WERI-Rb-1 (cell line): ENCODE measurements around the gene HMGB1.

Experiments used
- DNase-seq: peaks from one replicate; pipeline ENCODE4 v3.0.0-alpha.2; 2020
- H3K27ac ChIP-seq: fragments of 250-450 bp; sonication (Bioruptor Pico); 2 replicates; pipeline ENCODE4 v1.5.1; 2020; ENCODE audit warnings: mild to moderate bottlenecking, moderate library complexity
- H3K27me3 ChIP-seq: fragments of 250-450 bp; sonication (Bioruptor Pico); 2 replicates; pipeline ENCODE4 v1.5.1; 2021; ENCODE audit warnings: mild to moderate bottlenecking, low read depth, moderate library complexity; ENCODE audit not compliant: insufficient read depth, severe bottlenecking
- H3K36me3 ChIP-seq: fragments of 250-450 bp; sonication (Bioruptor Pico); 2 replicates; pipeline ENCODE4 v1.5.1; 2020; ENCODE audit warnings: mild to moderate bottlenecking, moderate library complexity
- H3K4me3 ChIP-seq: 2 replicates; pipeline ENCODE4 v1.5.1; 2011; ENCODE audit warnings: low read depth, mild to moderate bottlenecking, control low read depth, low read length
- H3K9me3 ChIP-seq: fragments of 250-450 bp; sonication (Bioruptor Pico); 2 replicates; pipeline ENCODE4 v1.5.1; 2021; ENCODE audit warnings: mild to moderate bottlenecking, moderate library complexity; ENCODE audit not compliant: severe bottlenecking
- TF ChIP-seq, protein P1 (sequence below): IDR thresholded peaks from 2 replicates; pipeline ENCODE4 v1.5.1; 2011; ENCODE audit warnings: low read depth, mild to moderate bottlenecking, control low read depth, inconsistent platforms, low read length

HMGB1 gene

DNA sequence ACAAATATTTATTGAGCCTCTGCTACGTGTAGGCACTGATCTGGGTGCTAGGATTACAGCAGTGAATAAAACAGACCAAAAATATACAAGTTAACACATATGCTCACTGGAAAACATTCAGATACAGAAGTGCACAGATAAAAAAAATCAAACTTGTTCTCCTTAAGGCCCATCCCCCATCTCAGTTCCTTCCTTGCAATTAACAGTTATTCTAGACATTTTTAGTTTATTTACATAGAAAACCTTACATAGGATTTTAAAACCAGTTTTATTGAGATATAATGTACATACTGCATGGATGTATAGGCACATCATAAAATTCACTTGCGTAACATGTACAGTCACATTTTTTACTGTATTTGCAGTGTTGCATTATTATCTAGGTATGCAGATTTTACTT lies 36.5 kb upstream of the HMGB1 start:
- Histone ChIP-seq H3K36me3 (no peaks in the 10 kb centered on the region), H3K27me3 (no peaks in the 10 kb centered on the region), H3K27ac (no peak overlapping the region), H3K9me3 (no peaks in the 10 kb centered on the region), H3K4me3 (no peak overlapping the region)
- no peak for DNase-seq
- TF ChIP-seq, protein P1, sequence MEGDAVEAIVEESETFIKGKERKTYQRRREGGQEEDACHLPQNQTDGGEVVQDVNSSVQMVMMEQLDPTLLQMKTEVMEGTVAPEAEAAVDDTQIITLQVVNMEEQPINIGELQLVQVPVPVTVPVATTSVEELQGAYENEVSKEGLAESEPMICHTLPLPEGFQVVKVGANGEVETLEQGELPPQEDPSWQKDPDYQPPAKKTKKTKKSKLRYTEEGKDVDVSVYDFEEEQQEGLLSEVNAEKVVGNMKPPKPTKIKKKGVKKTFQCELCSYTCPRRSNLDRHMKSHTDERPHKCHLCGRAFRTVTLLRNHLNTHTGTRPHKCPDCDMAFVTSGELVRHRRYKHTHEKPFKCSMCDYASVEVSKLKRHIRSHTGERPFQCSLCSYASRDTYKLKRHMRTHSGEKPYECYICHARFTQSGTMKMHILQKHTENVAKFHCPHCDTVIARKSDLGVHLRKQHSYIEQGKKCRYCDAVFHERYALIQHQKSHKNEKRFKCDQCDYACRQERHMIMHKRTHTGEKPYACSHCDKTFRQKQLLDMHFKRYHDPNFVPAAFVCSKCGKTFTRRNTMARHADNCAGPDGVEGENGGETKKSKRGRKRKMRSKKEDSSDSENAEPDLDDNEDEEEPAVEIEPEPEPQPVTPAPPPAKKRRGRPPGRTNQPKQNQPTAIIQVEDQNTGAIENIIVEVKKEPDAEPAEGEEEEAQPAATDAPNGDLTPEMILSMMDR = no peak

DNA sequence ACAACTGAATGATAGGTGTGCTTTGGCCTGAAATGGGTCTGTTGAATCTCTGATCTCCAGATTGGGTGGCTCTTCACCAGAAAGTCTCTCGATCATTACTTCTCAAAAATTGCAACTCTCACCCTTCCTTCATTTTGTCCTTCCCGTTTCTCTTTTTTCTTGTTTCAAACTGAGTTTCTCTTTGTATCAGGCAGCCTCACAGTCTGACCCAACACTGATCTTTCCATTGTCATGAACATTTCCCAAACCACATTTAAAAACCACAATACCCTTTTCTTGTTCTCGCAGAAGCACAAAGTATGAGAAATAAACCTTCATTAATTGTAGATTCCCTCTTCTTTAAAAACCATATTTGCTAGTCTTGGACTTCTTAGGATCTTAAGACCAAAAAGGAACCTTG lies 33.6 kb upstream of the HMGB1 start:
- TF ChIP-seq, protein P1 = no peak
- Histone ChIP-seq H3K4me3 (no peak overlapping the region), H3K9me3 (no peaks in the 10 kb centered on the region), H3K36me3 (no peaks in the 10 kb centered on the region), H3K27ac (no peak overlapping the region), H3K27me3 (no peaks in the 10 kb centered on the region)
- no peak for DNase-seq

DNA sequence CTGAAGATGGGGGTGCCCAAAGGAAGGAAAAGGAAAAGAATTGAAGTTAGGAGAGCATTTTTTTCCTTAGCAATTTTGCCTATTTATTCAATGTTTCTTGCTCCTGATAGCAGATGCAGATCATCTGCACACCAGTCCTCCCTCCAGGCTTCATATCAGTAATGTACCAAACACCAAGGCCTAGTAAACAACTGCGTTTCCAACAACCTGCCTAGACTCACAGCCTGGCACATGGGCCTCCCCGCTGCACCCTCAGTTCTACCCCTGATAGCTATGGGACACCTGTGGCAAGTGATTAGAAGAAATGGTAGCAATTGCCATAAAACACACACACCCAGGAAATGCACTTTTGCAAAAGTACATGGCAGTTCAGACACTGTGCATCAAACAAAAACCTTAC lies 30.4 kb upstream of the HMGB1 start:
- Histone ChIP-seq H3K27me3 (no peaks in the 10 kb centered on the region), H3K9me3 (no peaks in the 10 kb centered on the region), H3K4me3 (no peak overlapping the region), H3K27ac (no peak overlapping the region), H3K36me3 (no peaks in the 10 kb centered on the region)
- TF ChIP-seq, protein P1 = no peak
- DNase-seq = no peak

DNA sequence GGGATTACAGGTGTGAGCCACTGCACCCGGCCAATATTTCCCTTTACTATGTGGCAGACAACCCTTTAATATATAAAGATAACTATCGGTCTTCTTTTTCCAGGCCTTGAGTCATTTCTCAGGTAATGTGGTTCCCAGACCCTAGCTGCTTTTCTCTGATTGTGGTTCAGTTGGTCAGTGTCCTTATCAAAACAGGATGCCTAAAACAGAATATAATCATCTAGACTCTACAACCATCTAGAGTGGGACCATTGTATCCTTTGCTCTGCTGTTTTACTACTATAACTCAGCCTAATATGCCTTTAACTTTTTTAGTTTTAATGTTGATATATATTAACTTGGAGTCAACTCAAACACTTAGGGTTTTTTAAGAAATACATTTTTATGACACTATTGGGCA lies 30.0 kb upstream of the HMGB1 start:
- Histone ChIP-seq H3K36me3 (no peaks in the 10 kb centered on the region), H3K9me3 (no peaks in the 10 kb centered on the region), H3K4me3 (no peak overlapping the region), H3K27me3 (no peaks in the 10 kb centered on the region), H3K27ac (no peak overlapping the region)
- TF ChIP-seq, protein P1 = no peak
- DNase-seq = no peak

DNA sequence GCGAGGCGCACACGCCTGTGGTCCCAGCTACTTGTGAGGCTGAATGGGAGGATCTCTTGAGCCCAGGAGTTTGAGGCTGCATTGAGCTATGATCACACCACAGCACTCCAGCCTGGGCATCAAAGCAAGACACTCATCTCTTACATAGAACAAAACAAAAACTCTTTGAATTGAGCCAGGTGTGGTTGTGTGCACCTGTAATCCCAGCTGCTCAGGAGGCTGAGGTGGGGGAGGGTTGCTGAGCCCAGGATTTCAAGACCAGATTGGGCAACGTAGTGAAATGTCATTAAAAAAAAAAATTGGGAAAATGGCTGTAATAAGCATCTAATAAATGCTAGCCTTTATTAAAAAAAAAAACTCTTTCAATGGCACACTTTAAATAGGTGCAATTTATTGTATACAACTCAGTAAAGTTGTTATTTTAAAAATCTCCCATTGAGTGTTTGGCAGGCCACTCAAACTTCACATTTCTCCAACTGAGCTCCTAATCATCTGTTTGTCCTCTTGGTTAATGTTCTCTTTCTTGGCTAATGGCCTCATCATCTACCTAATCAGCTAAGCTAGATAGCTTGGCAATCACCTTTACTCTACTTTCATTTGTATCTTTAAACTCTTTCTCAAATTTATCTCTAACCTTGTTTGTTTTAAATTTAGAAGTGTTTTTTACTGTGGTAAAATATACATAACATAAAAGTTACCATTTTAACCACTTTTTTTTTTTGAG lies 28.1 kb upstream of the HMGB1 start:
- TF ChIP-seq, protein P1 = no peak
- H3K36me3 ChIP-seq = no peaks in the 10 kb centered on the region
- H3K27me3 ChIP-seq = no peaks in the 10 kb centered on the region
- H3K9me3 ChIP-seq = no peaks in the 10 kb centered on the region
- DNase-seq = no peak
- no peak overlapping the region for H3K4me3 ChIP-seq
- no peak overlapping the region for H3K27ac ChIP-seq

DNA sequence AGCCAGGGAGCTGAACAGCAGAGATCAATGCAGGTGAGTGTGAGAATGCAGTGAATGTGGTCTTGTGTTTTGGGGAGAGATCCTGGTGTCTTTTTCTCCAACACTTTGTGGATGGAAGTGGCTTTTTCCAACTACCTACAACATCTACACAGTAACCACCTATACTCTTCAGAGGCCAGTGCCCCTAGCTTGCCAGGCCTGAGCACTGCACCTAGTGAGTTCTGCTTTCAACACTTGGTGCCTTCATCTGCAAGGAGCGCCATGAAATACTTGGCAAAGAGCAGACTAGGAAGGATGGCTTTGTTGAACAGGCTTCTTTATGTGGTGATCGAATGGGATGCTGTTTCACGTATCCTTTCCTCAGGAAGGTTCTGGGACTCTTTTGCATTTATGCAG lies 21.3 kb upstream of the HMGB1 start:
- Histone ChIP-seq H3K27ac (no peak overlapping the region), H3K9me3 (no peaks in the 10 kb centered on the region), H3K4me3 (no peak overlapping the region), H3K27me3 (no peaks in the 10 kb centered on the region), H3K36me3 (no peaks in the 10 kb centered on the region)
- DNase-seq = no peak
- TF ChIP-seq, protein P1 = no peak
